Fibroblast of the conjunctiva (primary cell): ENCODE data around the gene TNFAIP2.

Source experiments
- DNase-seq: peaks from one replicate; pipeline ENCODE4 v3.0.0-alpha.2; 2010; ENCODE audit warnings: low read depth

The TNFAIP2 gene

GRCh38 chr14:103122947-103123633 is at the start of gene TNFAIP2:
Gene TNFAIP2 (plus strand): TSS chr14:103123461. CDS start chr14:103126458, 2,997 bp downstream.
- DNase-seq: no peak

- DNase-seq: no peak
Observed at GRCh38 chr14:103073876-103074728, 49.2 kb upstream of the TNFAIP2 start.

GRCh38 chr14:103074729-103075367 is 48.4 kb upstream of the TNFAIP2 start:
- no peak for DNase-seq

GRCh38 chr14:103078420-103078749 is 44.9 kb upstream of the TNFAIP2 start:
- peak; percentile 71 for DNase-seq

GRCh38 chr14:103078860-103079587 is 44.2 kb upstream of the TNFAIP2 start:
- no peak for DNase-seq

GRCh38 chr14:103081951-103082350 is 41.3 kb upstream of the TNFAIP2 start:
- DNase-seq: no peak

- no peak for DNase-seq
Observed at GRCh38 chr14:103084021-103084919, 39.0 kb upstream of the TNFAIP2 start, which contains the start of gene LBHD2. Gene LBHD2 (plus strand): TSS chr14:103084210. CDS start chr14:103086013, 1,803 bp downstream.

GRCh38 chr14:103085106-103086091 is 37.9 kb upstream of the TNFAIP2 start:
- DNase-seq: no peak

- no peak for DNase-seq
Observed at GRCh38 chr14:103086771-103087342, 36.4 kb upstream of the TNFAIP2 start.

GRCh38 chr14:103087343-103087835 is 35.9 kb upstream of the TNFAIP2 start:
- DNase-seq: no peak

GRCh38 chr14:103088921-103089320 is 34.3 kb upstream of the TNFAIP2 start:
- DNase-seq: no peak

- no peak for DNase-seq
Observed at GRCh38 chr14:103089386-103090335, 33.6 kb upstream of the TNFAIP2 start.

- no peak for DNase-seq
Observed at GRCh38 chr14:103090481-103091020, 32.7 kb upstream of the TNFAIP2 start.

- no peak for DNase-seq
Observed at GRCh38 chr14:103091041-103091882, 32.0 kb upstream of the TNFAIP2 start.

GRCh38 chr14:103091883-103092222 is 31.4 kb upstream of the TNFAIP2 start:
- no peak for DNase-seq

- no peak for DNase-seq
Observed at GRCh38 chr14:103093856-103094405, 29.3 kb upstream of the TNFAIP2 start.
